HEK293T (cell line): ENCODE measurements around the gene MTHFR.

Experiments
- ARNT ChIP-seq: fragments of 450-650 bp; IDR thresholded peaks from 2 replicates; pipeline ENCODE4 v1.6.1; 2017; ENCODE audit warnings: mild to moderate bottlenecking
- BHLHE40 ChIP-seq: fragments of 450-650 bp; IDR thresholded peaks from 2 replicates; pipeline ENCODE4 v1.6.1; 2016; ENCODE audit warnings: mild to moderate bottlenecking, moderate library complexity, borderline replicate concordance
- ELF4 ChIP-seq: fragments of 450-650 bp; IDR thresholded peaks from 2 replicates; pipeline ENCODE4 v1.6.1; 2017; ENCODE audit warnings: antibody characterized with exemption
- FOXK2 ChIP-seq: fragments of 450-650 bp; IDR thresholded peaks from 2 replicates; pipeline ENCODE4 v1.6.1; 2016; ENCODE audit warnings: mild to moderate bottlenecking
- FOXM1 ChIP-seq: fragments of 450-650 bp; IDR thresholded peaks from 2 replicates; pipeline ENCODE4 v1.6.1; 2017; ENCODE audit warnings: mild to moderate bottlenecking, borderline replicate concordance
- HDGF ChIP-seq: fragments of 450-650 bp; IDR thresholded peaks from 2 replicates; pipeline ENCODE4 v1.6.1; 2017; ENCODE audit warnings: antibody characterized with exemption, borderline replicate concordance
- SP1 ChIP-seq: fragments of 450-650 bp; IDR thresholded peaks from 2 replicates; pipeline ENCODE4 v1.6.1; 2017
- SUZ12 ChIP-seq: fragments of 450-650 bp; IDR thresholded peaks from 2 replicates; pipeline ENCODE4 v1.6.1; 2016; ENCODE audit warnings: mild to moderate bottlenecking
- TARDBP ChIP-seq: fragments of 450-650 bp; IDR thresholded peaks from 2 replicates; pipeline ENCODE4 v1.6.1; 2016
- ZNF384 ChIP-seq: fragments of 450-650 bp; IDR thresholded peaks from 2 replicates; pipeline ENCODE4 v1.6.1; 2016

DNA sequence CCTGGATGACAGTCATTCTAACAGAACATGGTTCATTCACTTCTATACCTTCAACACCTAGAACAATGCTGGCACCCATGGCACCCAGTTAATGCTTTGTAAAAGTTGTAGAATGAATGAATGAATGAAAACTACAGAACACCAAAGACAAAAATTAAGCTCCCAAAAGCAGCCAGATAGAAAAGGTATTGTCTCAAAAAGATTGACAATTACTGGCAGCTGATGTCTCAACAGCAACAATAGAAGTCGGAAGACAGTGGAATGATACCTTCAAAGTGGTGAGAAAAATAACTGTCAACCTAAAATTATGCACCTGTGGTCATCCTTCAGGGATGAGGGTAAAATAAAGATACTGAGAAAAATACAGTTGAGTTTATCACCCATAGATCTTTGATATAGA lies 48.7 kb downstream of the MTHFR start:
- TF ChIP-seq FOXK2 (no peak), ARNT (no peak), SP1 (no peak), SUZ12 (no peak), BHLHE40 (no peak), ELF4 (no peak), HDGF (no peak), FOXM1 (no peak), TARDBP (no peak), ZNF384 (no peak)
